ENCODE results near the gene MTG2. TPM values are rescaled to one million over a fixed set of nuclear protein-coding genes. Genes with fewer than 3 reads are reported as not detected.

The MTG2 gene
- total and polyA plus RNA-seq, 2 of the 13 experiments (the other 11 are each of a cell fraction or from before 2014, with no cell fraction given) = 20.4 to 37.8 TPM

DNA sequence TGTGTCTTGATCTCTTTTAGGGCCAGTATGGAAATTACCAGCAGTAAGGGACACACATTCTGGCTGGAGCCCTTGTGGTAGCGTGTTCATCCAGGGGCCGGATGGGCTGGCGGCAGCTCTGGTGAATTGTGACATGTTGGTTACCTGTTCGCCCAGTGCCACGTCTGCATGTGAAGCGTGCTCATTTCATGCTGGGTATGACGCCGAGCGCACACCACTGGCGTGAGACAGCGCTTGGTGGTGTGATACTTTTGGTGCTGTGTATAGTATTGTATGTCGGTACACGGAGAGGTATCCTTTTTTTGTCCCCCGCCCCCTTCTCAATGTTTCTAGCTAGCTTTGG, 3.7 kb upstream of the MTG2 start:
- H3K27ac ChIP-seq (ENCODE audit: extremely low read length, insufficient read depth, low read length) = no peak overlapping the region
- H3K9ac ChIP-seq (ENCODE audit: insufficient read depth, low read depth, low read length) = no peak overlapping the region
- no peaks in the 10 kb centered on the region; a peak in 2 of 5 replicates for H3K27me3 ChIP-seq (ENCODE audit: control insufficient read depth in 1 of 2, insufficient read depth in 2 of 2, low read length in 2 of 2)
- DNase-seq (ENCODE audit: low spot score) = no peak
- CTCF ChIA-PET (ENCODE audit: low intra/inter-chr PET ratio, low total read pairs) = no interaction called here
- WGBS (ENCODE audit: low lambda C conversion rate) = over 99% methylated on average over 13 of the region's 14 CpGs
- H3K4me2 ChIP-seq (ENCODE audit: low read depth, low read length) = no peak overlapping the region
- H2AFZ ChIP-seq (ENCODE audit: low read length) = no peak overlapping the region
- in situ Hi-C loops (cut with HindIII; ENCODE audit: extremely low pct_ligation_motif_present, low pct_unique_long_range_greater_than_20kb) = no loop called here
- no TSS peak for BruUV-seq (replicated peaks)
- H3K4me3 ChIP-seq (replicated peaks in 1 of 3; ENCODE audit: insufficient read depth in 1 of 3, low read depth in 2 of 3, low read length in 3 of 3) = no peak overlapping the region
- POLR2A ChIA-PET = no interaction called here
- peaks cover 12% of the 10 kb centered on the region for H3K4me1 ChIP-seq (ENCODE audit: insufficient read depth, low read length)
- intact Hi-C loops (cut with micrococcal nuclease; ENCODE audit: unreplicated experiment) = no loop called here
- no peak for ATAC-seq
- no peaks in the 10 kb centered on the region for H4K20me1 ChIP-seq (ENCODE audit: insufficient read depth, low read length)
- H3K9me3 ChIP-seq (ENCODE audit: low read length) = no peaks in the 10 kb centered on the region
- H3K36me3 ChIP-seq (replicated peaks in 1 of 2; ENCODE audit: control insufficient read depth in 1 of 2, insufficient read depth in 2 of 2, low read length in 2 of 2) = peaks cover 24 to 33% of the 10 kb centered on the region in 2 experiments
- FAIRE-seq = no peak
- peaks cover 17% of the 10 kb centered on the region for H3K79me2 ChIP-seq (ENCODE audit: insufficient read depth, low read length)
- TF ChIP-seq, protein P1, sequence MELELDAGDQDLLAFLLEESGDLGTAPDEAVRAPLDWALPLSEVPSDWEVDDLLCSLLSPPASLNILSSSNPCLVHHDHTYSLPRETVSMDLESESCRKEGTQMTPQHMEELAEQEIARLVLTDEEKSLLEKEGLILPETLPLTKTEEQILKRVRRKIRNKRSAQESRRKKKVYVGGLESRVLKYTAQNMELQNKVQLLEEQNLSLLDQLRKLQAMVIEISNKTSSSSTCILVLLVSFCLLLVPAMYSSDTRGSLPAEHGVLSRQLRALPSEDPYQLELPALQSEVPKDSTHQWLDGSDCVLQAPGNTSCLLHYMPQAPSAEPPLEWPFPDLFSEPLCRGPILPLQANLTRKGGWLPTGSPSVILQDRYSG (CRISPR knock-in tag; IDR thresholded peaks at IDR 0.05) = no peak
- TF ChIP-seq ZNF17 (CRISPR knock-in tag; IDR thresholded peaks at IDR 0.05) (no peak), AGO2 (optimal IDR thresholded peaks at IDR 0.05; ENCODE audit: low read depth, low read length) (no peak), CBX2 (IDR thresholded peaks at IDR 0.05; ENCODE audit: low read depth, low read length) (no peak), CBX2 (CRISPR knock-in tag; IDR thresholded peaks at IDR 0.05; ENCODE audit: low read depth) (no peak), RARA (CRISPR knock-in tag; IDR thresholded peaks at IDR 0.05) (no peak), BCL6 (CRISPR knock-in tag; IDR thresholded peaks at IDR 0.05) (no peak), ATF1 (CRISPR knock-in tag; IDR thresholded peaks at IDR 0.05) (no peak), TBX3 (IDR thresholded peaks at IDR 0.05; ENCODE audit: borderline replicate concordance) (no peak), NFKBIZ (CRISPR knock-in tag; IDR thresholded peaks at IDR 0.05) (no peak)
- TF ChIP-seq, protein P2, sequence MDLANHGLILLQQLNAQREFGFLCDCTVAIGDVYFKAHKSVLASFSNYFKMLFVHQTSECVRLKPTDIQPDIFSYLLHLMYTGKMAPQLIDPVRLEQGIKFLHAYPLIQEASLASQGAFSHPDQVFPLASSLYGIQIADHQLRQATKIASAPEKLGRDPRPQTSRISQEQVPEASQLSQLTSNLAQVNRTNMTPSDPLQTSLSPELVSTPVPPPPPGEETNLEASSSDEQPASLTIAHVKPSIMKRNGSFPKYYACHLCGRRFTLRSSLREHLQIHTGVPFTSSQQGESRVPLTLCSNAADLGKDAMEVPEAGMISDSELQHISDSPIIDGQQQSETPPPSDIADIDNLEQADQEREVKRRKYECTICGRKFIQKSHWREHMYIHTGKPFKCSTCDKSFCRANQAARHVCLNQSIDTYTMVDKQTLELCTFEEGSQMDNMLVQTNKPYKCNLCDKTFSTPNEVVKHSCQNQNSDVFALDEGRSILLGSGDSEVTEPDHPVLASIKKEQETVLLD (CRISPR knock-in tag; IDR thresholded peaks at IDR 0.05; ENCODE audit: low read depth) = no peak
- TF ChIP-seq, protein P3, sequence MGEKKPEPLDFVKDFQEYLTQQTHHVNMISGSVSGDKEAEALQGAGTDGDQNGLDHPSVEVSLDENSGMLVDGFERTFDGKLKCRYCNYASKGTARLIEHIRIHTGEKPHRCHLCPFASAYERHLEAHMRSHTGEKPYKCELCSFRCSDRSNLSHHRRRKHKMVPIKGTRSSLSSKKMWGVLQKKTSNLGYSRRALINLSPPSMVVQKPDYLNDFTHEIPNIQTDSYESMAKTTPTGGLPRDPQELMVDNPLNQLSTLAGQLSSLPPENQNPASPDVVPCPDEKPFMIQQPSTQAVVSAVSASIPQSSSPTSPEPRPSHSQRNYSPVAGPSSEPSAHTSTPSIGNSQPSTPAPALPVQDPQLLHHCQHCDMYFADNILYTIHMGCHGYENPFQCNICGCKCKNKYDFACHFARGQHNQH (CRISPR knock-in tag; IDR thresholded peaks at IDR 0.05) = no peak
- TF ChIP-seq, protein P4, sequence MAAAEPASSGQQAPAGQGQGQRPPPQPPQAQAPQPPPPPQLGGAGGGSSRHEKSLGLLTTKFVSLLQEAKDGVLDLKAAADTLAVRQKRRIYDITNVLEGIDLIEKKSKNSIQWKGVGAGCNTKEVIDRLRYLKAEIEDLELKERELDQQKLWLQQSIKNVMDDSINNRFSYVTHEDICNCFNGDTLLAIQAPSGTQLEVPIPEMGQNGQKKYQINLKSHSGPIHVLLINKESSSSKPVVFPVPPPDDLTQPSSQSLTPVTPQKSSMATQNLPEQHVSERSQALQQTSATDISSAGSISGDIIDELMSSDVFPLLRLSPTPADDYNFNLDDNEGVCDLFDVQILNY (CRISPR knock-in tag; conservative IDR thresholded peaks at IDR 0.05) = no peak
- TF ChIP-seq, protein P5, sequence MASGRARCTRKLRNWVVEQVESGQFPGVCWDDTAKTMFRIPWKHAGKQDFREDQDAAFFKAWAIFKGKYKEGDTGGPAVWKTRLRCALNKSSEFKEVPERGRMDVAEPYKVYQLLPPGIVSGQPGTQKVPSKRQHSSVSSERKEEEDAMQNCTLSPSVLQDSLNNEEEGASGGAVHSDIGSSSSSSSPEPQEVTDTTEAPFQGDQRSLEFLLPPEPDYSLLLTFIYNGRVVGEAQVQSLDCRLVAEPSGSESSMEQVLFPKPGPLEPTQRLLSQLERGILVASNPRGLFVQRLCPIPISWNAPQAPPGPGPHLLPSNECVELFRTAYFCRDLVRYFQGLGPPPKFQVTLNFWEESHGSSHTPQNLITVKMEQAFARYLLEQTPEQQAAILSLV (CRISPR knock-in tag; IDR thresholded peaks at IDR 0.05; ENCODE audit: borderline replicate concordance) = no peak

Measured in HepG2 (cell line).